DND-41 (cell line): ENCODE data around the gene PAPOLA.

Experiments
- EZH2 ChIP-seq: IDR thresholded peaks from 3 replicates; pipeline ENCODE4 v1.6.1; 2012; ENCODE audit warnings: borderline replicate concordance, low read depth, mild to moderate bottlenecking, moderate library complexity, low read length, inconsistent platforms; ENCODE audit not compliant: severe bottlenecking
- TF ChIP-seq, protein P1 (sequence below): IDR thresholded peaks from 2 replicates; pipeline ENCODE4 v1.5.1; 2012; ENCODE audit warnings: borderline replicate concordance, low read length, moderate library complexity, mild to moderate bottlenecking; ENCODE audit not compliant: poor library complexity, severe bottlenecking; ENCODE audit errors: extremely low read depth

DNA sequence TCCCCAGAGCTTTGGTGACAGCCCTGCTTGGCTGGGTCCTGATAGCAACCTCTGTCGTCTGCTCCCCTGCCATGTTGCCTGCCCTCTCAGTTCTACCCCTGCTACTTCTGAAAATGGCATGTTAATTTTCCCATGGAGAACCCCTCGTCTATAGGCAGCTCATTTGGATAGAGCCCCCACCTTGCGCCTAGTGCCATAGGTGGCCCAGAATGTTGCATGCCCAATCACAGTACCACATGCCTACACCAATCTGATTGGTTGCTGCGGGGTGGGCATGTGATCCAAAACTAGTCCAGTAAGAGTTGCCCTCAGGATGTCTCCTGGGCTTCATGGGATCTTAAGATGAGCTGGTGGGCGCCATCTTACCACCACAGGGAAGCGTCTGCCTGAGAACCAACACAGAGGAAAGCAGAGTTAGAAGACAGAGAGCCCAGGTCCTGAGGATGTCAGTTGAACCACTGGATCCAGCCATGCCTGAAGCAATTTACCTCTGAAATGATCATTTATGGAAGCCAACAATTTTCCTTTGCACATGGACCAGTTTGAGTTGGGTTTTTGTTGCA, 85.7 kb downstream of the PAPOLA start:
- TF ChIP-seq, protein P1, sequence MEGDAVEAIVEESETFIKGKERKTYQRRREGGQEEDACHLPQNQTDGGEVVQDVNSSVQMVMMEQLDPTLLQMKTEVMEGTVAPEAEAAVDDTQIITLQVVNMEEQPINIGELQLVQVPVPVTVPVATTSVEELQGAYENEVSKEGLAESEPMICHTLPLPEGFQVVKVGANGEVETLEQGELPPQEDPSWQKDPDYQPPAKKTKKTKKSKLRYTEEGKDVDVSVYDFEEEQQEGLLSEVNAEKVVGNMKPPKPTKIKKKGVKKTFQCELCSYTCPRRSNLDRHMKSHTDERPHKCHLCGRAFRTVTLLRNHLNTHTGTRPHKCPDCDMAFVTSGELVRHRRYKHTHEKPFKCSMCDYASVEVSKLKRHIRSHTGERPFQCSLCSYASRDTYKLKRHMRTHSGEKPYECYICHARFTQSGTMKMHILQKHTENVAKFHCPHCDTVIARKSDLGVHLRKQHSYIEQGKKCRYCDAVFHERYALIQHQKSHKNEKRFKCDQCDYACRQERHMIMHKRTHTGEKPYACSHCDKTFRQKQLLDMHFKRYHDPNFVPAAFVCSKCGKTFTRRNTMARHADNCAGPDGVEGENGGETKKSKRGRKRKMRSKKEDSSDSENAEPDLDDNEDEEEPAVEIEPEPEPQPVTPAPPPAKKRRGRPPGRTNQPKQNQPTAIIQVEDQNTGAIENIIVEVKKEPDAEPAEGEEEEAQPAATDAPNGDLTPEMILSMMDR, result no peak
- TF ChIP-seq EZH2, result no peak
